Keratinocyte (primary cell): ENCODE measurements around the gene FNBP1. TPM values are rescaled to one million over a fixed set of nuclear protein-coding genes. Genes with fewer than 3 reads are reported as not detected.

ENCODE experiments used
- DNase-seq: peaks from one replicate; pipeline ENCODE4 v3.0.0-alpha.2; 2011; ENCODE audit warnings: low read depth, missing footprints, low spot score
- FAIRE-seq: peaks from 2 replicates; lab custom pipeline; 2011; peaks lifted over from hg19 to GRCh38; lab: Jason Lieb, UNC
- H2AFZ ChIP-seq: 2 replicates; pipeline ENCODE4 v1.6.0; 2012; ENCODE audit warnings: low read length, control low read depth, inconsistent platforms; ENCODE audit not compliant: control insufficient read depth
- H3K27ac ChIP-seq: 2 replicates; pipeline ENCODE4 v1.5.1; 2011; ENCODE audit warnings: low read length; ENCODE audit not compliant: control insufficient read depth, insufficient read depth
- H3K27me3 ChIP-seq: 3 replicates; pipeline ENCODE4 v1.6.0; 2011; ENCODE audit warnings: low read length; ENCODE audit not compliant: control insufficient read depth, insufficient read depth; ENCODE audit errors: extremely low read depth
- H3K36me3 ChIP-seq, 2 experiments: 2 replicates in 1 of 2; 3 replicates in 1 of 2; pipeline ENCODE4 v1.5.1; 2011; ENCODE audit warnings: low read length in 2 of 2, mild to moderate bottlenecking in 1 of 2; ENCODE audit not compliant: control insufficient read depth in 2 of 2, insufficient read depth in 2 of 2; ENCODE audit errors: extremely low read depth in 1 of 2
- H3K4me1 ChIP-seq: 3 replicates; pipeline ENCODE4 v1.5.1; 2011; ENCODE audit warnings: low read length; ENCODE audit not compliant: control insufficient read depth, insufficient read depth; ENCODE audit errors: extremely low read depth
- H3K4me2 ChIP-seq: 3 replicates; pipeline ENCODE4 v1.6.0; 2011; ENCODE audit warnings: low read depth, low read length; ENCODE audit not compliant: control insufficient read depth, insufficient read depth; ENCODE audit errors: extremely low read depth
- H3K4me3 ChIP-seq, 3 experiments: fragments of 200-600 bp in 1 of 3; sonication (generic) in 1 of 3; 2 replicates in 2 of 3; 3 replicates in 1 of 3; pipeline ENCODE4 v1.5.1; 2011 to 2016; ENCODE audit warnings: low read length in 3 of 3, mild to moderate bottlenecking in 3 of 3, control low read depth in 2 of 3, inconsistent platforms in 1 of 3, low read depth in 1 of 3, mixed read lengths in 1 of 3, mixed run types in 1 of 3, moderate library complexity in 1 of 3; ENCODE audit not compliant: control insufficient read depth in 2 of 3, insufficient read depth in 2 of 3; ENCODE audit errors: extremely low read depth in 1 of 3
- H3K79me2 ChIP-seq: 2 replicates; pipeline ENCODE4 v1.6.0; 2012; ENCODE audit warnings: low read length; ENCODE audit not compliant: control insufficient read depth, insufficient read depth
- H3K9ac ChIP-seq: 3 replicates; pipeline ENCODE4 v1.6.0; 2011; ENCODE audit warnings: low read length; ENCODE audit not compliant: control insufficient read depth, insufficient read depth; ENCODE audit errors: extremely low read depth
- H3K9me1 ChIP-seq: 3 replicates; pipeline ENCODE4 v1.6.0; 2011; ENCODE audit warnings: low read length; ENCODE audit not compliant: control insufficient read depth, insufficient read depth; ENCODE audit errors: extremely low read depth
- H3K9me3 ChIP-seq: 2 replicates; pipeline ENCODE4 v1.5.1; 2012; ENCODE audit warnings: low read depth, low read length; ENCODE audit not compliant: control insufficient read depth
- H4K20me1 ChIP-seq: 3 replicates; pipeline ENCODE4 v1.6.0; 2011; ENCODE audit warnings: low read length; ENCODE audit not compliant: control insufficient read depth, insufficient read depth; ENCODE audit errors: extremely low read depth
- CTCF ChIP-seq, 3 experiments: IDR thresholded peaks in 1 of 3; conservative IDR thresholded peaks in 1 of 3; optimal IDR thresholded peaks in 1 of 3; 2 replicates in 2 of 3; 3 replicates in 1 of 3; pipeline versions ENCODE3 to v1.5.1; 2011; ENCODE audit warnings: low read length in 3 of 3, mild to moderate bottlenecking in 3 of 3, moderate library complexity in 2 of 3, control low read depth in 1 of 3, inconsistent platforms in 1 of 3; ENCODE audit not compliant: insufficient read depth in 2 of 3; ENCODE audit errors: extremely low read depth in 1 of 3
- EZH2 ChIP-seq: IDR thresholded peaks from one replicate; pipeline ENCODE4 v1.6.1; 2012; ENCODE audit warnings: inconsistent platforms, mild to moderate bottlenecking, low read length, moderate library complexity
- dilution Hi-C: fragments of 300-500 bp; cut with MboI; formaldehyde crosslinking; loops from one replicate; pipeline ENCODE4 v1.7.0; 2020; ENCODE audit warnings: low sequenced_read_pairs; ENCODE audit not compliant: extremely low pct_ligation_motif_present
- polyA plus RNA-seq, 5 experiments: library from polyadenylated mRNA; depleted of rRNA in 3 of 5; stranded (reverse) in 3 of 5; stranded (forward) in 1 of 5; unstranded in 1 of 5; fragments of >200 nt; gene quantifications; 1 replicate in 1 of 5; 2 replicates in 3 of 5; 3 replicates in 1 of 5; pipeline versions ENCODE4 v1.2.1 to v1.2.3, GENCODE V29; 2011 to 2012; ENCODE audit warnings: missing spikeins in 2 of 5, low read depth in 1 of 5, low replicate concordance in 1 of 5

Gene FNBP1
- polyA plus RNA-seq, 1 donor (not counting 4 experiments of a cell fraction or from before 2014, with no cell fraction given): 9.6 TPM

- Histone ChIP-seq H4K20me1 (no peaks in the 10 kb centered on the region), H3K4me1 (no peaks in the 10 kb centered on the region), H3K9me3 (no peaks in the 10 kb centered on the region), H2AFZ (no peak overlapping the region), H3K79me2 (no peaks in the 10 kb centered on the region), H3K4me3 (no peak overlapping the region), H3K9ac (no peak overlapping the region), H3K27me3 (no peaks in the 10 kb centered on the region), H3K36me3 (no peaks in the 10 kb centered on the region), H3K9me1 (no peaks in the 10 kb centered on the region), H3K4me2 (no peak overlapping the region), H3K27ac (no peak overlapping the region)
- DNase-seq: no peak
- dilution Hi-C loops: no loop called here
- no peak for TF ChIP-seq CTCF (optimal IDR thresholded peaks at IDR 0.05 in 1 of 3, IDR thresholded peaks at IDR 0.05 in 1 of 3, conservative IDR thresholded peaks at IDR 0.05 in 1 of 3; ENCODE audit: extremely low read depth in 1 of 3, insufficient read depth in 2 of 3, low read length in 3 of 3)
- TF ChIP-seq EZH2: no peak
- FAIRE-seq: no peak
These were observed 27.5 kb downstream of the FNBP1 start for GRCh38 chr9:130015353-130016019.

GRCh38 chr9:130013326-130013725 lies 29.7 kb downstream of the FNBP1 start:
- Histone ChIP-seq H3K9ac (no peak overlapping the region), H3K27me3 (no peaks in the 10 kb centered on the region), H3K27ac (no peak overlapping the region), H3K9me3 (no peaks in the 10 kb centered on the region), H3K9me1 (no peaks in the 10 kb centered on the region), H3K4me2 (no peak overlapping the region), H3K4me3 (no peak overlapping the region), H3K79me2 (no peaks in the 10 kb centered on the region), H3K4me1 (no peaks in the 10 kb centered on the region), H2AFZ (no peak overlapping the region), H3K36me3 (no peaks in the 10 kb centered on the region), H4K20me1 (no peaks in the 10 kb centered on the region)
- no peak for FAIRE-seq
- no peak for DNase-seq
- dilution Hi-C loops: no loop called here
- TF ChIP-seq CTCF (optimal IDR thresholded peaks at IDR 0.05 in 1 of 3, IDR thresholded peaks at IDR 0.05 in 1 of 3, conservative IDR thresholded peaks at IDR 0.05 in 1 of 3; ENCODE audit: extremely low read depth in 1 of 3, insufficient read depth in 2 of 3, low read length in 3 of 3) (no peak), EZH2 (no peak)
